Osteocyte (in vitro differentiated cells): ENCODE measurements around the gene ATN1. TPM values are rescaled to one million over a fixed set of nuclear protein-coding genes. Genes with fewer than 3 reads are reported as not detected.
"Not testable (repeated sequence)": the region's sequence is repeated elsewhere in the genome, so short reads cannot be mapped to it uniquely, and the experiment has no call there.

Source experiments
- DNase-seq: peaks from one replicate; pipeline ENCODE4 v3.0.0; 2021; ENCODE audit warnings: mixed read lengths; ENCODE audit not compliant: unreplicated experiment; ENCODE audit errors: extremely low spot score
- H3K27ac Mint-ChIP-seq: one replicate; pipeline ENCODE4 v1.8.0; 2021; ENCODE audit warnings: mild to moderate bottlenecking, mixed read lengths; ENCODE audit not compliant: unreplicated experiment
- H3K27me3 Mint-ChIP-seq: one replicate; pipeline ENCODE4 v1.8.0; 2021; ENCODE audit warnings: mixed read lengths; ENCODE audit not compliant: unreplicated experiment
- H3K36me3 Mint-ChIP-seq: one replicate; pipeline ENCODE4 v1.8.0; 2021; ENCODE audit warnings: mixed read lengths; ENCODE audit not compliant: unreplicated experiment
- H3K4me1 Mint-ChIP-seq: one replicate; pipeline ENCODE4 v1.8.0; 2021; ENCODE audit warnings: mixed read lengths; ENCODE audit not compliant: unreplicated experiment
- H3K4me3 Mint-ChIP-seq: one replicate; pipeline ENCODE4 v1.8.0; 2021; ENCODE audit warnings: mild to moderate bottlenecking, moderate library complexity, mixed read lengths; ENCODE audit not compliant: unreplicated experiment
- H3K9me3 Mint-ChIP-seq: one replicate; pipeline ENCODE4 v1.8.0; 2021; ENCODE audit warnings: mixed read lengths; ENCODE audit not compliant: unreplicated experiment
- total RNA-seq: library from RNA; stranded (reverse); gene quantifications from 2 replicates; pipeline ENCODE4 v1.2.1, GENCODE V29; 2021
- TF ChIP-seq, protein P1 (sequence below): fragments of 200-600 bp; sonication (generic); IDR thresholded peaks from 2 replicates; pipeline ENCODE4 v1.5.0; 2021; ENCODE audit warnings: antibody characterized with exemption, mild to moderate bottlenecking, moderate library complexity

ATN1 gene
- total RNA-seq, 1 donor from 2014 or later: 123 TPM

- Mint-ChIP-seq H3K27ac (peak overlapping the region; percentile 92), H3K4me1 (peaks cover 22% of the 10 kb centered on the region), H3K9me3 (no peaks in the 10 kb centered on the region), H3K36me3 (no peaks in the 10 kb centered on the region), H3K27me3 (no peaks in the 10 kb centered on the region), H3K4me3 (peak overlapping the region; percentile 70)
- TF ChIP-seq, protein P1, sequence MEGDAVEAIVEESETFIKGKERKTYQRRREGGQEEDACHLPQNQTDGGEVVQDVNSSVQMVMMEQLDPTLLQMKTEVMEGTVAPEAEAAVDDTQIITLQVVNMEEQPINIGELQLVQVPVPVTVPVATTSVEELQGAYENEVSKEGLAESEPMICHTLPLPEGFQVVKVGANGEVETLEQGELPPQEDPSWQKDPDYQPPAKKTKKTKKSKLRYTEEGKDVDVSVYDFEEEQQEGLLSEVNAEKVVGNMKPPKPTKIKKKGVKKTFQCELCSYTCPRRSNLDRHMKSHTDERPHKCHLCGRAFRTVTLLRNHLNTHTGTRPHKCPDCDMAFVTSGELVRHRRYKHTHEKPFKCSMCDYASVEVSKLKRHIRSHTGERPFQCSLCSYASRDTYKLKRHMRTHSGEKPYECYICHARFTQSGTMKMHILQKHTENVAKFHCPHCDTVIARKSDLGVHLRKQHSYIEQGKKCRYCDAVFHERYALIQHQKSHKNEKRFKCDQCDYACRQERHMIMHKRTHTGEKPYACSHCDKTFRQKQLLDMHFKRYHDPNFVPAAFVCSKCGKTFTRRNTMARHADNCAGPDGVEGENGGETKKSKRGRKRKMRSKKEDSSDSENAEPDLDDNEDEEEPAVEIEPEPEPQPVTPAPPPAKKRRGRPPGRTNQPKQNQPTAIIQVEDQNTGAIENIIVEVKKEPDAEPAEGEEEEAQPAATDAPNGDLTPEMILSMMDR: no peak
- no peak for DNase-seq
Measured at GRCh38 chr12:6891646-6892001, 36.1 kb upstream of the ATN1 start.

DNA sequence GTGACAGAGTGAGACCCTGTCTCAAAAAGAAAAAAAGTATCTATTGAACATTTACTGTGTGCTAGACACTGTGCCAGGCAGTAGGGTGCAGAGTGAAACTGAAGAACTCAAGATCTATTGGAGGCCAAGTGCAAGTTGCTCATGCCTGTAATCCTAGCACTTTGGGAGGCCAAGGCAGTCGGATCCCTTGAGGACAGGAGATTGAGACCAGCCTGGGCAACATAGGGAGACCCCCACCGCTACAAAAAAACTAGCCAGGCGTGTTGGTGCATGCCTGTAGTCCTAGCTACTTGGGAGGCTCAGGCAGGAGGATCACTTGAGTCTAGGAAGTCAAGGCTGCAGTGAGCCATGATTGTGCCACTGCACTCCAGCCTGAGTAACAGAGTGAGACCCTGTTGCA, 35.1 kb upstream of the ATN1 start:
- H3K27me3 Mint-ChIP-seq, H3K4me3 Mint-ChIP-seq, DNase-seq, H3K36me3 Mint-ChIP-seq, H3K27ac Mint-ChIP-seq, H3K9me3 Mint-ChIP-seq: not testable (repeated sequence)
- H3K4me1 Mint-ChIP-seq: peaks cover 27% of the 10 kb centered on the region

- Mint-ChIP-seq H3K27ac (no peak overlapping the region), H3K4me1 (peaks cover 27% of the 10 kb centered on the region), H3K36me3 (no peaks in the 10 kb centered on the region), H3K4me3 (no peak overlapping the region), H3K9me3 (no peaks in the 10 kb centered on the region), H3K27me3 (no peaks in the 10 kb centered on the region)
- DNase-seq: no peak
- TF ChIP-seq, protein P1: no peak
Measured at GRCh38 chr12:6894321-6894720, 33.4 kb upstream of the ATN1 start.

DNA sequence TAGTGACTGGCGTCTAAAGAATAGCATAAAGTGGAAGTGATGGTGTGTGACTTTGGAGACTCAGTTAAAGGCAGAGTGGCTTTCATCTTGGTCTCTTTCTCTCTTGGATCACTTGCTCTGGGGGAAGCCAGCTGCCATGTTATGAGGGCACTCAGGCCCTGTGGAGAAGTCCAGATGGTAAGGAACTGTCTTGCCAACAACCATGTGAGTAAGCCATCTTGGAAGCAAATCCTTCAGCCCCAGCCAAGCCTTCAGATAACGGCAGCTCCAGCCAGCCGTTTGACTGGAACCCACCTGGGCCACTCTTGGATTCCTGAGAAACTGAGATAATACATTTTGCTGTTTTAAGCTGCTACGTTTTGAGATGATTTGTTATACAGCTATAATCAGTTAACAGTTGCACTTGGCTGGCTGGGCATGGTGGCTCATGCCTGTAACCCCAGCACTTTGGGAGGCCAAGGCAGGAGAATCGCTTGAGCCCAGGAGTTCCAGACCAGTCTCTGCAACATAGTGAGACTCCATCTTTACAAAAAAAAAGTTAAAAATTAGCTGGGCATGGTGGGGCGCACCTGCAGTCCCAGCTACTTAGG, 30.8 kb upstream of the ATN1 start:
- no peaks in the 10 kb centered on the region for H3K27me3 Mint-ChIP-seq
- no peaks in the 10 kb centered on the region for H3K36me3 Mint-ChIP-seq
- no peak for DNase-seq
- H3K9me3 Mint-ChIP-seq: no peaks in the 10 kb centered on the region
- TF ChIP-seq, protein P1: no peak
- peaks cover 15% of the 10 kb centered on the region for H3K4me1 Mint-ChIP-seq
- no peak overlapping the region for H3K4me3 Mint-ChIP-seq
- peak overlapping the region; percentile 75 for H3K27ac Mint-ChIP-seq

DNA sequence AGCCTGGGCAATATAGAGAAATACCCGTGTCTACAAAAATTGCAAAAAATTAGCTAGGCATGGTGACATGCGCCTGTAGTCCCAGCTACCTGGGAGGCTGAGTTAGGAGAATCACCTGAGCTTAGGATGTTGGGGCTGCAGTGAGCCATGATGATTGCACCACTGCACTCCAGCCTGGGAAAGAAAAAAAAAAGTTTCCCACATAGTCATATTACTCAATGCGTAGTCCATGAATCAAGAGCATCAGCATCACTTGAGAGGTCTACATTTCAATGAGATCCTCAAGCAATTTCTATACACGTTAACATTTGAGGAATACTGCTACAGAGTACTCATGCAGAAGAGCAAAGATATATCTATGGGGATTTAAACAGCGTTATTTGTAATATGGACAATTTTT, 28.3 kb upstream of the ATN1 start:
- no peaks in the 10 kb centered on the region for H3K27me3 Mint-ChIP-seq
- H3K36me3 Mint-ChIP-seq: no peaks in the 10 kb centered on the region
- no peak overlapping the region for H3K27ac Mint-ChIP-seq
- no peak for DNase-seq
- no peak overlapping the region for H3K4me3 Mint-ChIP-seq
- H3K9me3 Mint-ChIP-seq: no peaks in the 10 kb centered on the region
- TF ChIP-seq, protein P1: no peak
- peaks cover 13% of the 10 kb centered on the region for H3K4me1 Mint-ChIP-seq
